Retinal pigment epithelial cell (primary cell): ENCODE results near the gene C2CD3.

Experiments
- DNase-seq: peaks from one replicate; pipeline ENCODE4 v3.0.0-alpha.2; 2010; ENCODE audit warnings: low read depth
- H3K4me3 ChIP-seq: 2 replicates; pipeline ENCODE4 v1.5.1; 2011; ENCODE audit warnings: mild to moderate bottlenecking, low read length, control low read depth, moderate library complexity
- TF ChIP-seq, protein P1 (sequence below): conservative IDR thresholded peaks from 2 replicates; pipeline ENCODE4 v1.5.1; 2011; ENCODE audit warnings: low read depth, low read length, control low read depth, inconsistent platforms

C2CD3 gene

DNA sequence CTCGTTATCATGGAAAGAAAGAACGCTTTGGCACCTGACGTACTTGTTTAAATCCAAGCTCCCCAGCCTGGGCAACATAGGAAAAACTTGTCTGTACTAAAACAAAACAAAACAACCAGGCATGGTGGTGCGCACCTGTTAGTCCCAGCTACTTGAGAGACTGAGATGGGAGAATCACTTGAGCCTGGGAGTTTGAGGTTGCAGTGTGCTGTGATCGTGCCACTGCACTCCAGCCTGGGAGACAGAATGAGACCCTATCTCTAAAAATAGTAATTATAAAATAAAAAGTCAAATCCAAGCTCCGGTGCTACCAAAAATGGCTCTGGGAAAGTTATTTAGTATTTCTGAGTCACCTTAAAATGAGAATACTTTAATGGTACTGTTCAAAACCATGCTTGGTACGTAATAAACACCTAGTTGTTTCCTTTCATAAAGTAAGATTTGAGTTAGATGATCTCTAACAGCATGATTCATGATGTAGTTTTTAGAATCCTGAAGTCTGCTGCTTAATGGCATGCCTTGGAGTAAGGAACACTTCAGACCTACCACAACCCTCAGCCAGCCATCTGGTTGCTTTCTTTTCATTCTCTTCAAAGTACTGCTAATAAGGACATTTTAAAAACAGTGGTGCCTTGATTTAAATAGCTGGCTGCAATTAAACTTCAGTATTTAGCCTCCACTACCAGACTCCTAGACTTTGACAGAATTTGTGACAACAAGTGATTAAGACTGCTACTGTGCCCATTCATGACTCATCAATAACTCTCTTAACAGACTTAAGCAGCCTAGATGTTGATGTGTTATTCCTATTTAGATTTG lies 8.6 kb upstream of the C2CD3 start:
- TF ChIP-seq, protein P1, sequence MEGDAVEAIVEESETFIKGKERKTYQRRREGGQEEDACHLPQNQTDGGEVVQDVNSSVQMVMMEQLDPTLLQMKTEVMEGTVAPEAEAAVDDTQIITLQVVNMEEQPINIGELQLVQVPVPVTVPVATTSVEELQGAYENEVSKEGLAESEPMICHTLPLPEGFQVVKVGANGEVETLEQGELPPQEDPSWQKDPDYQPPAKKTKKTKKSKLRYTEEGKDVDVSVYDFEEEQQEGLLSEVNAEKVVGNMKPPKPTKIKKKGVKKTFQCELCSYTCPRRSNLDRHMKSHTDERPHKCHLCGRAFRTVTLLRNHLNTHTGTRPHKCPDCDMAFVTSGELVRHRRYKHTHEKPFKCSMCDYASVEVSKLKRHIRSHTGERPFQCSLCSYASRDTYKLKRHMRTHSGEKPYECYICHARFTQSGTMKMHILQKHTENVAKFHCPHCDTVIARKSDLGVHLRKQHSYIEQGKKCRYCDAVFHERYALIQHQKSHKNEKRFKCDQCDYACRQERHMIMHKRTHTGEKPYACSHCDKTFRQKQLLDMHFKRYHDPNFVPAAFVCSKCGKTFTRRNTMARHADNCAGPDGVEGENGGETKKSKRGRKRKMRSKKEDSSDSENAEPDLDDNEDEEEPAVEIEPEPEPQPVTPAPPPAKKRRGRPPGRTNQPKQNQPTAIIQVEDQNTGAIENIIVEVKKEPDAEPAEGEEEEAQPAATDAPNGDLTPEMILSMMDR: no peak
- no peak overlapping the region for H3K4me3 ChIP-seq
- DNase-seq: peak; percentile 47

DNA sequence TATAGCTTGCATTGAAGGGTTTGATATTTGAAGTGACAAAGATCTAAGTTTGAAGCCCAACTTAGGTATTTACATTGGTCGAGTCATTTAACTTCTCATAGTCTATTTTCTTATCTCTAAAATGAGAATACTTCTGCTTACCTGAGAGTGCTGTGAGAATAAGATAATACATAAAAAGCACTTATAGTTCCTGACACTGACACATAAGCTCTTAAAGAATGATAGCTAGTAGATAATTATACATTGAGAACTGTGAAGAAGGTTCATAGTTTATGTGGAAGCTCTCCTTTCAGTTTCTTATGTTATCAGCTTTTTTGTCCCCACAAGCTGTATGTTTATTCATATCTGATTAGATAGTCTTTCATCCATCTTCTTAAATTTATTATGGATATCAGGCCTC lies 5.1 kb upstream of the C2CD3 start:
- TF ChIP-seq, protein P1: no peak
- H3K4me3 ChIP-seq: no peak overlapping the region
- DNase-seq: no peak

DNA sequence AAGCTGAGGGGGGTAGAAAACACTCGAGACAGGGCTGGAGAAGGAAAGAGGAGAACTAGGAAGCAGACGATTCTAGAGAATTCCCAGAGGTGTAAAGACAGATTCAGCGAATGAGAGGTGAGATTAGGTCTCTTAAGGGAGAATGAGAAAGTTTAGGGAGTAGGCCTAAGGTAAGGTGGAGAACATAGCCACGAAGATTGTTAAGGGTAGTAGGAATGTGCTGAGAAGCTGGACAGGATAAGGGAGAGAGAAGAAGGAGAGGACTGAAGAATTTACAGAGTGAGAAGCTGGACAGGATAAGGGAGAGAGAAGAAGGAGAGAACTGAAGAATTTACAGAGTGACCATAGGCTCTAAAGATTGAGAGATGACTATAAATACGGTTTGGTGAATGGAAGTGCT lies 1.2 kb upstream of the C2CD3 start:
- TF ChIP-seq, protein P1: no peak
- H3K4me3 ChIP-seq: peak overlapping the region; percentile 88
- no peak for DNase-seq

DNA sequence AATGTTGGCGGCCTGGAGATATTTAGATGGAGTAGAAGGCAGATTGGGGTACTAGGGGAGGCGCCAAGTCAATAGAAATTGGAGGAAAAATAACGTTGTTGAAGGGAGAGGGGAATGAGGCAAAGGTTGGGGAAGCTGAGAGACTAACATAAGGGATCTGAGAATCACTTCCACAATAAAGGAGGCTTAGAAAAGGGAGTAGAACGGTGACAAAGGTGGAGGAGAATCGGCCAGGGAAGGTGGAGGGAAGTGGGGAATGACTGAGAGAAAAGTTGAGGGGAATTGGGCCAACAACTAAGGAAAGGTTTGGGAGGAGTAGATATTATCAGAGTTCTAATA lies 797 bp upstream of the C2CD3 start:
- no peak for DNase-seq
- TF ChIP-seq, protein P1: no peak
- H3K4me3 ChIP-seq: peak overlapping the region; percentile 88

DNA sequence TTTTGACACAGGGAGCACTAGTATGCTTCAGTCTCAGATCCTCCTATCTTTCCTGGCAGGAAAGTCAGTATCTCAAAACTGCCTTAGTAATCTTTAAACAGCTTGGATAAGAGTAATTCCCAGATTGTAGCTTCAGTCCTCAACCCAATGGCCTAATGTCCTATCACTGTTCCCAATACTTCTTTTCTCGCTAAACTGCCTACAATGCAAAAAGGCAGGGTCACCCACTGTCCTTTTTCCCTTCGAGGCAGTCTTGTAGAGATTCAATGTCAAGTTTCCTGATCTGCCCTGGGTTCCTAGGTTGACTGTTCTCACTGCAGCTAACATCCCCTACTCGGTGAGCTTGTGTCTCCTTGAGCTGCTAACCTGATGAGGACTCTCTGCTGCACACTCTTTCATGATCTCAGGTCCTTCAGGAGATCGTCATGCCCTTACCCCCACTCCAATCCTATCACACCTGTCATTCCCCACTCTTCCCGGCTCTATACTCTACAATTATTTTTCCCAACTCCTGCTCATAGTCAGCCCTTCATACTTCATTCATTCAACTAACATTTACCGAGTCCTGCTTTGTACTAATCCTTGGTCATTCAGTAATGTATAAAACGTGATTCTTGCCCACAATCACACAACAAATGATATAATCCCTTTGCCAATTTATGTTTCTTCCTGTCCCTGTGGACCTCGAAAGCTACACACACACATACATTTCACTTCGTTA lies 904 bp downstream of the C2CD3 start:
- TF ChIP-seq, protein P1: no peak
- peak overlapping the region; percentile 88 for H3K4me3 ChIP-seq
- no peak for DNase-seq

DNA sequence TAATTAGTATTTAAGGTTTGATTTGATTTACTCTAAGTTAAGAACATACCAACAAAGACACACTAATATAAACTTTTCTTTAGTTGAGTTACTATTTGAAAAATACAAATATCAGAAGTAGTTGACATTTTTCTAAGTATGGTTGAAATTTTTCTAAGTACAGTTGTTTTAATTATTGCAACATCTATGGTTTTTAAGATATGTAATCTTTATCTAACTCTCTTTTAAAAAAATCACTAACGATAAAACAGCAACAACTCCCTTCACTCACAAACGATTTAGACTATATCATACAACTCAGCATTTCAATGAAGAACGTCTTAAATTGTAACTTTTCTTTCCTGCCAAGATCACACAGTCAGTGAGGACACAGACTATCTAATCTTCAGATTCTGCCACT lies 2.0 kb downstream of the C2CD3 start:
- H3K4me3 ChIP-seq: peak overlapping the region; percentile 88
- TF ChIP-seq, protein P1: no peak
- no peak for DNase-seq
